GM08714 (cell line): ENCODE measurements around the gene PIAS1.
"Not testable (repeated sequence)": the region's sequence is repeated elsewhere in the genome, so short reads cannot be mapped to it uniquely, and the experiment has no call there.

Source experiments
- H3K4me3 ChIP-seq: fragments of 200-500 bp; sonication (Bioruptor generic); 2 replicates; pipeline ENCODE4 v1.5.1; 2014; ENCODE audit warnings: mild to moderate bottlenecking, low read length, inconsistent platforms
- ZNF274 ChIP-seq: IDR thresholded peaks from 2 replicates; pipeline ENCODE4 v1.6.1; 2012; ENCODE audit warnings: mild to moderate bottlenecking, low read depth, low read length

PIAS1 gene

GRCh38 chr15:68209735-68210408, 155.8 kb downstream of the PIAS1 start:
- no peak for TF ChIP-seq ZNF274
- no peak overlapping the region for H3K4me3 ChIP-seq

- no peak overlapping the region for H3K4me3 ChIP-seq
- no peak for TF ChIP-seq ZNF274
Measured at GRCh38 chr15:68210409-68210756, 156.3 kb downstream of the PIAS1 start.

GRCh38 chr15:68210821-68211655, 156.9 kb downstream of the PIAS1 start:
- no peak for TF ChIP-seq ZNF274
- H3K4me3 ChIP-seq: no peak overlapping the region

- no peak for TF ChIP-seq ZNF274
- no peak overlapping the region for H3K4me3 ChIP-seq
Measured at GRCh38 chr15:68211656-68212320, 157.7 kb downstream of the PIAS1 start.

GRCh38 chr15:68213491-68213845, 159.4 kb downstream of the PIAS1 start:
- H3K4me3 ChIP-seq: not testable (repeated sequence)

- no peak overlapping the region for H3K4me3 ChIP-seq
- TF ChIP-seq ZNF274: no peak
Measured at GRCh38 chr15:68213991-68214837, 160.1 kb downstream of the PIAS1 start.

- no peak for TF ChIP-seq ZNF274
- H3K4me3 ChIP-seq: no peak overlapping the region
Measured at GRCh38 chr15:68214838-68215254, 160.7 kb downstream of the PIAS1 start.

GRCh38 chr15:68217341-68217740, 163.2 kb downstream of the PIAS1 start:
- TF ChIP-seq ZNF274: no peak
- H3K4me3 ChIP-seq: no peak overlapping the region

GRCh38 chr15:68218331-68218730, 164.2 kb downstream of the PIAS1 start:
- no peak for TF ChIP-seq ZNF274
- H3K4me3 ChIP-seq: no peak overlapping the region

GRCh38 chr15:68218847-68219798, 165.0 kb downstream of the PIAS1 start:
- no peak overlapping the region for H3K4me3 ChIP-seq
- TF ChIP-seq ZNF274: no peak

- no peak for TF ChIP-seq ZNF274
- H3K4me3 ChIP-seq: no peak overlapping the region
Measured at GRCh38 chr15:68220489-68220888, 166.4 kb downstream of the PIAS1 start.

GRCh38 chr15:68220967-68221366, 166.9 kb downstream of the PIAS1 start:
- no peak for TF ChIP-seq ZNF274
- no peak overlapping the region for H3K4me3 ChIP-seq

- not testable (repeated sequence) for H3K4me3 ChIP-seq
Measured at GRCh38 chr15:68221530-68222431, 167.7 kb downstream of the PIAS1 start.

GRCh38 chr15:68222432-68222743, 168.3 kb downstream of the PIAS1 start:
- not testable (repeated sequence) for H3K4me3 ChIP-seq
